ENCODE data around the gene RTL5.
A peak's percentile ranks its signal among the peaks of the same experiment; 100 is the strongest.

Gene RTL5

GRCh38 chrX:72125331-72126047 lies 6.2 kb downstream of the RTL5 start:
- no peak overlapping the region for H3K4me3 ChIP-seq (ENCODE audit: low read length)
- TF ChIP-seq CTCF (conservative IDR thresholded peaks at IDR 0.05; ENCODE audit: low read depth, low read length) = no peak
- no peak for DNase-seq (ENCODE audit: low read depth)

- TF ChIP-seq CTCF (conservative IDR thresholded peaks at IDR 0.05; ENCODE audit: low read depth, low read length) = no peak
- H3K4me3 ChIP-seq (ENCODE audit: low read length) = no peak overlapping the region
- DNase-seq (ENCODE audit: low read depth) = no peak
Observed at GRCh38 chrX:72124540-72125201, 7.0 kb downstream of the RTL5 start.

- TF ChIP-seq CTCF (conservative IDR thresholded peaks at IDR 0.05; ENCODE audit: low read depth, low read length) = no peak
Observed at GRCh38 chrX:72123471-72124185, 8.1 kb downstream of the RTL5 start.

GRCh38 chrX:72122621-72123337 lies 8.9 kb downstream of the RTL5 start:
- no peak for DNase-seq (ENCODE audit: low read depth)
- H3K4me3 ChIP-seq (ENCODE audit: low read length) = no peak overlapping the region
- TF ChIP-seq CTCF (conservative IDR thresholded peaks at IDR 0.05; ENCODE audit: low read depth, low read length) = no peak

More at GRCh38 chrX:72123471-72124185, 8.1 kb downstream of the RTL5 start:
- H3K4me3 ChIP-seq (ENCODE audit: low read length) = no peak overlapping the region
- DNase-seq (ENCODE audit: low read depth) = peak; percentile 55

GRCh38 chrX:72121383-72121782 lies 10.3 kb downstream of the RTL5 start:
- DNase-seq (ENCODE audit: low read depth) = no peak
- no peak overlapping the region for H3K4me3 ChIP-seq (ENCODE audit: low read length)
- no peak for TF ChIP-seq CTCF (conservative IDR thresholded peaks at IDR 0.05; ENCODE audit: low read depth, low read length)

- no peak for DNase-seq (ENCODE audit: low read depth)
- TF ChIP-seq CTCF (conservative IDR thresholded peaks at IDR 0.05; ENCODE audit: low read depth, low read length) = no peak
- no peak overlapping the region for H3K4me3 ChIP-seq (ENCODE audit: low read length)
Observed at GRCh38 chrX:72120837-72121236, 10.9 kb downstream of the RTL5 start.

All from retinal pigment epithelial cell (primary cell).